AML-193 (cell line): ENCODE data around the gene RHOF.
A peak's percentile ranks its signal among the peaks of the same experiment; 100 is the strongest.

Source experiments
- DNase-seq, 2 experiments: peaks; one replicate each; lab custom pipeline; 2025; lab: John Stamatoyannopoulos, UW

Gene RHOF

GRCh38 chr12:121819212-121819949 lies 25.9 kb upstream of the RHOF start:
- DNase-seq = no peak

GRCh38 chr12:121817648-121818043 lies 24.2 kb upstream of the RHOF start:
- DNase-seq = no peak

GRCh38 chr12:121816925-121817647 lies 23.6 kb upstream of the RHOF start:
- DNase-seq = no peak

- DNase-seq = no peak
These were observed 21.8 kb upstream of the RHOF start for GRCh38 chr12:121815263-121815662.

- DNase-seq = no peak
These were observed 21.1 kb upstream of the RHOF start for GRCh38 chr12:121814429-121815119.

- no peak for DNase-seq
These were observed 20.5 kb upstream of the RHOF start for GRCh38 chr12:121813951-121814350.

GRCh38 chr12:121812921-121813896 lies 19.7 kb upstream of the RHOF start:
- peak; percentile 22 to 25 for DNase-seq

GRCh38 chr12:121812320-121812871 lies 18.9 kb upstream of the RHOF start:
- DNase-seq = peak in 1 of 2 experiments; percentile 10

GRCh38 chr12:121811434-121812319 lies 18.2 kb upstream of the RHOF start:
- DNase-seq = peak; percentile 51 to 69

- no peak for DNase-seq
These were observed 17.4 kb upstream of the RHOF start for GRCh38 chr12:121810833-121811433.

GRCh38 chr12:121810234-121810817 lies 16.8 kb upstream of the RHOF start:
- DNase-seq = no peak

GRCh38 chr12:121809712-121810116 lies 16.2 kb upstream of the RHOF start:
- DNase-seq = no peak

- DNase-seq = no peak
These were observed 15.1 kb upstream of the RHOF start for GRCh38 chr12:121808623-121809022.

- no peak for DNase-seq
These were observed 14.3 kb upstream of the RHOF start for GRCh38 chr12:121807642-121808347.

- DNase-seq = peak in 1 of 2 experiments; percentile 13
These were observed 13.3 kb upstream of the RHOF start for GRCh38 chr12:121806546-121807423.

GRCh38 chr12:121806009-121806545 lies 12.6 kb upstream of the RHOF start:
- peak in 1 of 2 experiments; percentile 20 for DNase-seq

- no peak for DNase-seq
These were observed 11.9 kb upstream of the RHOF start for GRCh38 chr12:121805171-121806008.
